DND-41 (cell line): ENCODE results near the gene CYP2J2.

ENCODE experiments used
- ATAC-seq: fragments of 200-7000 bp; cut with Tn5 transposase; 3 replicates; pipeline ENCODE4 v1.9.1; 2021; ENCODE audit warnings: low read depth; ENCODE audit not compliant: insufficient read depth
- DNase-seq: peaks from one replicate; pipeline ENCODE4 v3.0.0-alpha.2; 2020
- H2AFZ ChIP-seq: 2 replicates; pipeline ENCODE4 v1.6.0; 2012; ENCODE audit warnings: low read depth, low read length
- H3K27ac ChIP-seq: 2 replicates; pipeline ENCODE4 v1.5.1; 2012; ENCODE audit warnings: low read length, inconsistent platforms
- H3K27me3 ChIP-seq: fragments of 200-600 bp; sonication (generic); 2 replicates; pipeline ENCODE4 v1.6.0; 2012; ENCODE audit warnings: low read length, mild to moderate bottlenecking, inconsistent platforms; ENCODE audit not compliant: insufficient read depth, poor library complexity
- H3K36me3 ChIP-seq: 2 replicates; pipeline ENCODE4 v1.5.1; 2012; ENCODE audit warnings: low read length, inconsistent platforms; ENCODE audit not compliant: insufficient read depth
- H3K4me1 ChIP-seq: 2 replicates; pipeline ENCODE4 v1.5.1; 2012; ENCODE audit warnings: mild to moderate bottlenecking, low read length; ENCODE audit not compliant: insufficient read depth
- H3K4me2 ChIP-seq: 2 replicates; pipeline ENCODE4 v1.6.0; 2012; ENCODE audit warnings: mild to moderate bottlenecking, moderate library complexity, low read length, inconsistent platforms; ENCODE audit not compliant: insufficient read depth
- H3K4me3 ChIP-seq, 2 experiments: fragments of 200-600 bp in 1 of 2; shearing (Covaris generic) in 1 of 2; 2 replicates each; pipeline ENCODE4 v1.5.1; 2012 to 2016; ENCODE audit warnings: inconsistent platforms in 2 of 2, low read length in 2 of 2, mild to moderate bottlenecking in 2 of 2, low read depth in 1 of 2, moderate library complexity in 1 of 2
- H3K79me2 ChIP-seq: 2 replicates; pipeline ENCODE4 v1.6.0; 2012; ENCODE audit warnings: low read length, inconsistent platforms; ENCODE audit not compliant: insufficient read depth
- H3K9ac ChIP-seq: 2 replicates; pipeline ENCODE4 v1.6.0; 2012; ENCODE audit warnings: low read depth, mild to moderate bottlenecking, inconsistent platforms, low read length, moderate library complexity
- H3K9me3 ChIP-seq: 2 replicates; pipeline ENCODE4 v1.5.1; 2012; ENCODE audit warnings: low read length, moderate library complexity, mild to moderate bottlenecking, inconsistent platforms; ENCODE audit not compliant: insufficient read depth, severe bottlenecking
- H4K20me1 ChIP-seq: 2 replicates; pipeline ENCODE4 v1.6.0; 2012; ENCODE audit warnings: low read length; ENCODE audit not compliant: insufficient read depth
- CTCF ChIP-seq: IDR thresholded peaks from 2 replicates; pipeline ENCODE4 v1.5.1; 2012; ENCODE audit warnings: borderline replicate concordance, low read length, moderate library complexity, mild to moderate bottlenecking; ENCODE audit not compliant: poor library complexity, severe bottlenecking; ENCODE audit errors: extremely low read depth
- EZH2 ChIP-seq: IDR thresholded peaks from 3 replicates; pipeline ENCODE4 v1.6.1; 2012; ENCODE audit warnings: borderline replicate concordance, low read depth, mild to moderate bottlenecking, moderate library complexity, low read length, inconsistent platforms; ENCODE audit not compliant: severe bottlenecking

The CYP2J2 gene

GRCh38 chr1:59967141-59967697 lies 40.6 kb upstream of the CYP2J2 start:
- Histone ChIP-seq H3K79me2 (no peaks in the 10 kb centered on the region), H3K4me3 (no peak overlapping the region), H2AFZ (no peak overlapping the region), H3K27me3 (no peaks in the 10 kb centered on the region), H3K4me2 (no peak overlapping the region), H3K9me3 (no peaks in the 10 kb centered on the region), H3K4me1 (no peaks in the 10 kb centered on the region), H3K9ac (no peak overlapping the region), H3K27ac (no peak overlapping the region), H3K36me3 (no peaks in the 10 kb centered on the region), H4K20me1 (no peaks in the 10 kb centered on the region)
- DNase-seq = no peak
- ATAC-seq = no peak
- no peak for TF ChIP-seq EZH2
- TF ChIP-seq CTCF = no peak

GRCh38 chr1:59952065-59952464 lies 25.5 kb upstream of the CYP2J2 start:
- Histone ChIP-seq H3K36me3 (no peaks in the 10 kb centered on the region), H3K27me3 (peaks cover 11% of the 10 kb centered on the region), H2AFZ (no peak overlapping the region), H3K27ac (no peak overlapping the region), H3K4me2 (no peak overlapping the region), H3K9ac (no peak overlapping the region), H3K9me3 (no peaks in the 10 kb centered on the region), H3K79me2 (no peaks in the 10 kb centered on the region), H3K4me1 (no peaks in the 10 kb centered on the region), H3K4me3 (no peak overlapping the region), H4K20me1 (no peaks in the 10 kb centered on the region)
- DNase-seq (no peak), ATAC-seq (no peak)
- TF ChIP-seq CTCF (no peak), EZH2 (no peak)

- H2AFZ ChIP-seq = no peak overlapping the region
- no peaks in the 10 kb centered on the region for H4K20me1 ChIP-seq
- DNase-seq (no peak), ATAC-seq (no peak)
- H3K79me2 ChIP-seq = no peaks in the 10 kb centered on the region
- H3K4me2 ChIP-seq = no peak overlapping the region
- no peak overlapping the region for H3K4me3 ChIP-seq
- H3K4me1 ChIP-seq = no peaks in the 10 kb centered on the region
- no peak for TF ChIP-seq EZH2
- TF ChIP-seq CTCF = no peak
- H3K36me3 ChIP-seq = no peaks in the 10 kb centered on the region
- H3K9ac ChIP-seq = no peak overlapping the region
- H3K9me3 ChIP-seq = no peaks in the 10 kb centered on the region
- H3K27ac ChIP-seq = no peak overlapping the region
- peaks cover 11% of the 10 kb centered on the region for H3K27me3 ChIP-seq
Measured at GRCh38 chr1:59949648-59950047, 23.1 kb upstream of the CYP2J2 start.

GRCh38 chr1:59948990-59949389 lies 22.4 kb upstream of the CYP2J2 start:
- Histone ChIP-seq H2AFZ (no peak overlapping the region), H3K4me3 (no peak overlapping the region)
- DNase-seq = no peak

More at GRCh38 chr1:59948990-59949389, 22.4 kb upstream of the CYP2J2 start:
- H4K20me1 ChIP-seq = no peaks in the 10 kb centered on the region
- no peak overlapping the region for H3K4me2 ChIP-seq
- H3K36me3 ChIP-seq = no peaks in the 10 kb centered on the region
- H3K27me3 ChIP-seq = peaks cover 11% of the 10 kb centered on the region
- no peaks in the 10 kb centered on the region for H3K79me2 ChIP-seq
- H3K4me1 ChIP-seq = no peaks in the 10 kb centered on the region
- no peak for ATAC-seq
- H3K27ac ChIP-seq = no peak overlapping the region
- H3K9me3 ChIP-seq = no peaks in the 10 kb centered on the region
- no peak overlapping the region for H3K9ac ChIP-seq
- TF ChIP-seq EZH2 = no peak
- TF ChIP-seq CTCF = no peak
